Endothelial cell of umbilical vein (primary cell): ENCODE data around the gene POLA1. TPM values are rescaled to one million over a fixed set of nuclear protein-coding genes. Genes with fewer than 3 reads are reported as not detected.
A peak's percentile ranks its signal among the peaks of the same experiment; 100 is the strongest.

Source experiments
- BruUV-seq: library from RNA; stranded (reverse); fragments of 400-500 nt; replicated peaks from 2 replicates; lab custom pipeline; 2021; lab: Mats Ljungman, UMichigan
- CTCF ChIA-PET: fragments of 300-600, 350-600 bp; sonication (Branson Sonifier 250); formaldehyde crosslinking; loops from one replicate; lab custom pipeline; 2021; ENCODE audit warnings: antibody characterized with exemption, inconsistent platforms; lab: Charles Lee
- POLR2A ChIA-PET: fragments of 300-600, 350-600 bp; sonication (Branson Sonifier 250); formaldehyde crosslinking; loops from one replicate; lab custom pipeline; 2021; ENCODE audit warnings: antibody characterized with exemption, inconsistent platforms; lab: Charles Lee
- DNase-seq: peaks from one replicate; pipeline ENCODE4 v3.0.0-alpha.2; 2011; ENCODE audit warnings: low read depth, low spot score
- FAIRE-seq: peaks from 2 replicates; lab custom pipeline; 2011; peaks lifted over from hg19 to GRCh38; lab: Jason Lieb, UNC
- H2AFZ ChIP-seq: 2 replicates; pipeline ENCODE4 v1.6.0; 2012; ENCODE audit warnings: low read depth, low read length, control low read depth, inconsistent platforms
- H3K27ac ChIP-seq: 2 replicates; pipeline ENCODE4 v1.5.1; 2011; ENCODE audit warnings: low read depth, mild to moderate bottlenecking, control low read depth, low read length, moderate library complexity; ENCODE audit not compliant: insufficient read depth
- H3K27me3 ChIP-seq, 2 experiments: 2 replicates each; pipeline versions ENCODE4 v1.6.0 to v1.6.1; 2011; ENCODE audit warnings: low read length in 2 of 2, mixed read lengths in 1 of 2; ENCODE audit not compliant: control insufficient read depth in 2 of 2, insufficient read depth in 2 of 2
- H3K36me3 ChIP-seq, 2 experiments: 2 replicates in 1 of 2; 3 replicates in 1 of 2; pipeline ENCODE4 v1.5.1; 2011; ENCODE audit warnings: low read length in 2 of 2, mild to moderate bottlenecking in 1 of 2, moderate library complexity in 1 of 2; ENCODE audit not compliant: control insufficient read depth in 2 of 2, insufficient read depth in 2 of 2; ENCODE audit errors: extremely low read depth in 1 of 2
- H3K4me1 ChIP-seq: 3 replicates; pipeline ENCODE4 v1.5.1; 2011; ENCODE audit warnings: mild to moderate bottlenecking, low read length; ENCODE audit not compliant: control insufficient read depth, insufficient read depth; ENCODE audit errors: extremely low read depth
- H3K4me2 ChIP-seq: 2 replicates; pipeline ENCODE4 v1.6.1; 2011; ENCODE audit warnings: low read length, control low read depth, mixed read lengths; ENCODE audit not compliant: insufficient read depth
- H3K4me3 ChIP-seq, 3 experiments: fragments of 200-600 bp in 1 of 3; sonication (generic), shearing (Covaris generic) in 1 of 3; replicated peaks in 1 of 3; 2 replicates each; pipeline ENCODE4 v1.5.1; 2011 to 2016; ENCODE audit warnings: control low read depth in 3 of 3, low read length in 3 of 3, mild to moderate bottlenecking in 2 of 3, inconsistent platforms in 1 of 3, low read depth in 1 of 3, moderate library complexity in 1 of 3; ENCODE audit not compliant: insufficient read depth in 1 of 3
- H3K79me2 ChIP-seq: 2 replicates; pipeline ENCODE4 v1.6.0; 2012; ENCODE audit warnings: low read length, inconsistent platforms; ENCODE audit not compliant: control insufficient read depth, insufficient read depth
- H3K9ac ChIP-seq: replicated peaks from 2 replicates; pipeline ENCODE3; 2011; ENCODE audit warnings: low read length, control low read depth; ENCODE audit not compliant: insufficient read depth; ENCODE audit errors: extremely low read depth
- H3K9me1 ChIP-seq: replicated peaks from 3 replicates; pipeline ENCODE4 v1.6.0; 2011; ENCODE audit warnings: mild to moderate bottlenecking, low read length; ENCODE audit not compliant: control insufficient read depth, insufficient read depth; ENCODE audit errors: extremely low read depth
- H3K9me3 ChIP-seq: replicated peaks from 2 replicates; pipeline ENCODE4 v1.5.1; 2012; ENCODE audit warnings: low read length, inconsistent platforms; ENCODE audit not compliant: control insufficient read depth, insufficient read depth
- H4K20me1 ChIP-seq: replicated peaks from 2 replicates; pipeline ENCODE3; 2011; ENCODE audit warnings: mild to moderate bottlenecking, low read length; ENCODE audit not compliant: control insufficient read depth, insufficient read depth; ENCODE audit errors: extremely low read depth
- EZH2 ChIP-seq: IDR thresholded peaks from 2 replicates; pipeline ENCODE4 v1.6.1; 2012; ENCODE audit warnings: borderline replicate concordance, low read depth, mild to moderate bottlenecking, moderate library complexity, low read length, inconsistent platforms; ENCODE audit not compliant: severe bottlenecking
- FOS ChIP-seq: IDR thresholded peaks from 2 replicates; pipeline ENCODE4 v1.6.1; 2011; ENCODE audit warnings: mild to moderate bottlenecking, low read length, moderate library complexity, borderline replicate concordance; ENCODE audit not compliant: insufficient read depth
- GATA2 ChIP-seq: IDR thresholded peaks from 2 replicates; pipeline ENCODE4 v1.7.0; 2011; ENCODE audit warnings: low read depth, mild to moderate bottlenecking, moderate library complexity, mixed read lengths, low read length; ENCODE audit not compliant: insufficient read length, insufficient read depth
- JUN ChIP-seq: IDR thresholded peaks from 2 replicates; pipeline ENCODE4 v1.6.1; 2011; ENCODE audit warnings: borderline replicate concordance, low read depth; ENCODE audit not compliant: insufficient read length, insufficient read depth
- MYC ChIP-seq: IDR thresholded peaks from one replicate; pipeline ENCODE4 v1.6.1; 2011; ENCODE audit warnings: mild to moderate bottlenecking, low read depth, low read length
- POLR2A ChIP-seq: IDR thresholded peaks from 2 replicates; pipeline ENCODE4 v1.6.1; 2012; ENCODE audit warnings: low read depth, mild to moderate bottlenecking, control low read depth, low read length
- POLR2AphosphoS5 ChIP-seq: IDR thresholded peaks from 2 replicates; pipeline ENCODE4 v1.6.1; 2012; ENCODE audit warnings: low read depth, mild to moderate bottlenecking, control low read depth, low read length, moderate library complexity; ENCODE audit not compliant: insufficient read depth
- dilution Hi-C: fragments of 300-500 bp; cut with MboI; formaldehyde crosslinking; loops from one replicate; pipeline ENCODE4 v1.15.0; 2019; ENCODE audit warnings: low sequenced_read_pairs; ENCODE audit not compliant: extremely low pct_ligation_motif_present
- intact Hi-C: fragments of 100-400 bp; cut with micrococcal nuclease; formaldehyde crosslinking; loops from one replicate; pipeline ENCODE4 v1.10.0; 2022
- polyA plus RNA-seq, 4 experiments: library from polyadenylated mRNA; depleted of rRNA in 3 of 4; stranded (reverse) in 3 of 4; unstranded in 1 of 4; fragments of >200 nt; gene quantifications; 2 replicates each; pipeline versions ENCODE4 v1.2.1 to v1.2.3, GENCODE V29; 2011 to 2012; ENCODE audit warnings: missing spikeins in 1 of 4
- total RNA-seq: library from RNA; stranded (reverse); gene quantifications from 2 replicates; pipeline ENCODE4 v1.2.3, GENCODE V29; 2021
- TF ChIP-seq, protein P1 (sequence below), 2 donors: IDR thresholded peaks; 1 replicate in 1 of 2; 2 replicates in 1 of 2; pipeline ENCODE4 v1.5.1; 2011; ENCODE audit warnings: low read length in 2 of 2, mild to moderate bottlenecking in 2 of 2, moderate library complexity in 2 of 2, control low read depth in 1 of 2, inconsistent platforms in 1 of 2, low read depth in 1 of 2; ENCODE audit not compliant: insufficient read depth in 1 of 2; ENCODE audit errors: extremely low read depth in 1 of 2
- TF ChIP-seq, protein P2 (sequence below): IDR thresholded peaks from 2 replicates; pipeline ENCODE4 v1.6.1; 2011; ENCODE audit not compliant: insufficient read depth, insufficient read length

POLA1 gene
- total and polyA plus RNA-seq, 2 donors (not counting 3 experiments of a cell fraction or from before 2014, with no cell fraction given), result 1.8 to 18.6 TPM

DNA sequence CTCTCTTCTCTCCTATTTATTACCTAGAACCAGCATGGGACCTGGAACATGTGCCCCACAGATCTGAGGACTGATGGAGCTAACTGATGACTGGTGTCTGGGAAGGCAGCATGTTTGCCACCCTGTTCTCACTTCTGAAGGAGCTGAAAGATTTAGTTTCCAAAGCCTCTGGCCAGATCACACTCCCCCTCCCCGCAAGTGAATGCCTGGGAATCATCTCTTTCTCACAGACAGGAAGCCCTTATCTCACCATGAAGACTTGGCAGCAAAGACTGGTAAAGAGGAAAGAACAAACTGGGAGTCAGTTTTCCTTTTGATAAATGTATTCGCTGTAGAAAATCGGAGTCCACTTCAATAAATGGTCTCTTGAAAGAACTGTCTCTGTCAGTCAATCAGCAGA, 25.6 kb upstream of the POLA1 start:
- FAIRE-seq (no peak), DNase-seq (peak; percentile 9)
- Histone ChIP-seq H3K27me3 (no peaks in the 10 kb centered on the region), H3K27ac (no peak overlapping the region), H4K20me1 (no peaks in the 10 kb centered on the region), H3K9me1 (no peaks in the 10 kb centered on the region), H3K4me1 (no peaks in the 10 kb centered on the region), H3K36me3 (no peaks in the 10 kb centered on the region), H3K9me3 (no peaks in the 10 kb centered on the region), H3K9ac (no peak overlapping the region), H2AFZ (no peak overlapping the region), H3K4me3 (no peak overlapping the region), H3K79me2 (no peaks in the 10 kb centered on the region), H3K4me2 (no peak overlapping the region)
- BruUV-seq, result no TSS peak
- POLR2A ChIA-PET, result interaction anchor here (0.6 kb wide), 1 partner anchor 779 kb away, joined by 3 read pairs; no protein-coding TSS in a partner anchor
- CTCF ChIA-PET, result no interaction called here
- TF ChIP-seq GATA2, result no peak
- no peak for TF ChIP-seq FOS
- TF ChIP-seq, protein P1, sequence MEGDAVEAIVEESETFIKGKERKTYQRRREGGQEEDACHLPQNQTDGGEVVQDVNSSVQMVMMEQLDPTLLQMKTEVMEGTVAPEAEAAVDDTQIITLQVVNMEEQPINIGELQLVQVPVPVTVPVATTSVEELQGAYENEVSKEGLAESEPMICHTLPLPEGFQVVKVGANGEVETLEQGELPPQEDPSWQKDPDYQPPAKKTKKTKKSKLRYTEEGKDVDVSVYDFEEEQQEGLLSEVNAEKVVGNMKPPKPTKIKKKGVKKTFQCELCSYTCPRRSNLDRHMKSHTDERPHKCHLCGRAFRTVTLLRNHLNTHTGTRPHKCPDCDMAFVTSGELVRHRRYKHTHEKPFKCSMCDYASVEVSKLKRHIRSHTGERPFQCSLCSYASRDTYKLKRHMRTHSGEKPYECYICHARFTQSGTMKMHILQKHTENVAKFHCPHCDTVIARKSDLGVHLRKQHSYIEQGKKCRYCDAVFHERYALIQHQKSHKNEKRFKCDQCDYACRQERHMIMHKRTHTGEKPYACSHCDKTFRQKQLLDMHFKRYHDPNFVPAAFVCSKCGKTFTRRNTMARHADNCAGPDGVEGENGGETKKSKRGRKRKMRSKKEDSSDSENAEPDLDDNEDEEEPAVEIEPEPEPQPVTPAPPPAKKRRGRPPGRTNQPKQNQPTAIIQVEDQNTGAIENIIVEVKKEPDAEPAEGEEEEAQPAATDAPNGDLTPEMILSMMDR (IDR thresholded peaks at IDR 0.05; ENCODE audit: extremely low read depth in 1 of 2, insufficient read depth in 1 of 2, low read depth in 1 of 2, low read length in 2 of 2), result no peak
- TF ChIP-seq EZH2, result no peak
- TF ChIP-seq MYC, result no peak
- TF ChIP-seq JUN, result no peak
- TF ChIP-seq POLR2AphosphoS5, result no peak
- TF ChIP-seq, protein P2, sequence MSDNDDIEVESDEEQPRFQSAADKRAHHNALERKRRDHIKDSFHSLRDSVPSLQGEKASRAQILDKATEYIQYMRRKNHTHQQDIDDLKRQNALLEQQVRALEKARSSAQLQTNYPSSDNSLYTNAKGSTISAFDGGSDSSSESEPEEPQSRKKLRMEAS, result no peak
- TF ChIP-seq POLR2A, result no peak
- intact Hi-C loops, result no loop called here
- dilution Hi-C loops, result no loop called here
